Spleen (tissue), 7 donors: ENCODE results near the gene SRRT.

ENCODE experiments used
- POLR2A ChIP-seq, 3 donors: fragments of 450-650 bp; IDR thresholded peaks; one replicate each; pipeline ENCODE4 v1.5.1; 2017; ENCODE audit warnings: antibody characterized with exemption in 3 of 3, mild to moderate bottlenecking in 1 of 3
- POLR2AphosphoS5 ChIP-seq, 3 donors: sonication (generic); formaldehyde crosslinking; IDR thresholded peaks; one replicate each; pipeline ENCODE4 v1.5.1; 2017; ENCODE audit warnings: antibody characterized with exemption in 3 of 3
- TF ChIP-seq, protein P1 (sequence below), 11 experiments: fragments of 200-600 bp in 7 of 11; fragments of 450-650 bp in 4 of 11; sonication (generic) in 4 of 11; IDR thresholded peaks in 8 of 11; conservative IDR thresholded peaks in 3 of 11; 1 replicate in 7 of 11; 2 replicates in 4 of 11; pipeline versions ENCODE4 v1.4.0 to v1.8.0; 2016 to 2021; ENCODE audit warnings: antibody characterized with exemption in 11 of 11, inconsistent platforms in 4 of 11, mild to moderate bottlenecking in 1 of 11
- donor health status: DM: no; HTN: no; CAD: no; lungs with moderate emphysema.
- donor health status: DM: no; HTN: no; CAD: no.
- donor health status: DM: no; HTN: no; CAD: no.

DNA sequence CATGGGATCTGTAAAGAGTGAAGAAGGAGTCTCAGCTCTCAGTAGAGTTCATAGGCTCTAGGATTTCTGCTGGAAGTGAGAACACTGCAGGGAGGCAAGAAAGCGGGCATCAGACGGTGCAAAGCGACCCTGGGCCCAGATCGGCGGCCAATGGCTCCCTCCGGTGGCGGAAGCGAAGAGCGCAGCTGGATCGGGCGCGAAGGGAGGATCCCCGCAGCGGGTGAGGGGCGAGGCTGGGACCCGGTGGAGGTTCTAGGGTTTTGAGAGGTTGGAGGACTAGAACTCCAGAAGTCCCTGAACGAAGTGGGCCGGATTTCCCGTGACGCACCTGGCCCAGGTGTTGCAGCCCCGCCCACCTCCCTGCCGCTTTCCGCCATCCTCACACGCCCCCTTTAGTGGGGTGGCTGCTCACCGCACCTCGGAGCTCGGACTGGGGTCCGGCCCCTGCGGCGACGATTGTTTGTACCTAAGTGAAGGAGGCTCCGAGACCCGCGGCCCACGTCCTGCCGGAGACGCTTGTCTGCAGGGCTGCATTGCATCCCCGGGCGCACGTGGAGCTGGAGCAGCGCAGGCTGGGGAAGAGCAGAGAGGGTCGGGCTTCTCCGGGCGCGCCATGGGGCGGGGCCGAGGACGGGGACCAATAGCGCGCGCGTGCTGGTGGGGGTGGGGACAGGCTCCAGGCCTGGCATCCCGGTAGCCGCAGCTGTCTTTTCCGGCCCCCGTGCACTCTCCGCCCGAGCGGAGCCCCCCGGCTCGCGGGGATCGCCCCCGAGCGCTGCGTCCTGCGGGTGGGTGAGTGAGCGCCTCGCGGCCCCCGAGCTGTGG is 22.6 kb upstream of the SRRT start, which contains the start of gene SLC12A9:
- TF ChIP-seq POLR2A (IDR thresholded peaks at IDR 0.05) (peak in 1 of 3 donors; percentile 25), POLR2AphosphoS5 (IDR thresholded peaks at IDR 0.05) (peak; percentile 43 to 84 (median 73))
- TF ChIP-seq, protein P1, sequence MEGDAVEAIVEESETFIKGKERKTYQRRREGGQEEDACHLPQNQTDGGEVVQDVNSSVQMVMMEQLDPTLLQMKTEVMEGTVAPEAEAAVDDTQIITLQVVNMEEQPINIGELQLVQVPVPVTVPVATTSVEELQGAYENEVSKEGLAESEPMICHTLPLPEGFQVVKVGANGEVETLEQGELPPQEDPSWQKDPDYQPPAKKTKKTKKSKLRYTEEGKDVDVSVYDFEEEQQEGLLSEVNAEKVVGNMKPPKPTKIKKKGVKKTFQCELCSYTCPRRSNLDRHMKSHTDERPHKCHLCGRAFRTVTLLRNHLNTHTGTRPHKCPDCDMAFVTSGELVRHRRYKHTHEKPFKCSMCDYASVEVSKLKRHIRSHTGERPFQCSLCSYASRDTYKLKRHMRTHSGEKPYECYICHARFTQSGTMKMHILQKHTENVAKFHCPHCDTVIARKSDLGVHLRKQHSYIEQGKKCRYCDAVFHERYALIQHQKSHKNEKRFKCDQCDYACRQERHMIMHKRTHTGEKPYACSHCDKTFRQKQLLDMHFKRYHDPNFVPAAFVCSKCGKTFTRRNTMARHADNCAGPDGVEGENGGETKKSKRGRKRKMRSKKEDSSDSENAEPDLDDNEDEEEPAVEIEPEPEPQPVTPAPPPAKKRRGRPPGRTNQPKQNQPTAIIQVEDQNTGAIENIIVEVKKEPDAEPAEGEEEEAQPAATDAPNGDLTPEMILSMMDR (IDR thresholded peaks at IDR 0.05 in 8 of 11, conservative IDR thresholded peaks at IDR 0.05 in 3 of 11), result peak; percentile 85 to 97 (median 94)
